Measurements from ENCODE around the gene MLST8. TPM values are rescaled to one million over a fixed set of nuclear protein-coding genes. Genes with fewer than 3 reads are reported as not detected.

Gene MLST8
- total RNA-seq, 4 donors from 2014 or later, result 61.0 to 95.6 (median 63.1) TPM

DNA sequence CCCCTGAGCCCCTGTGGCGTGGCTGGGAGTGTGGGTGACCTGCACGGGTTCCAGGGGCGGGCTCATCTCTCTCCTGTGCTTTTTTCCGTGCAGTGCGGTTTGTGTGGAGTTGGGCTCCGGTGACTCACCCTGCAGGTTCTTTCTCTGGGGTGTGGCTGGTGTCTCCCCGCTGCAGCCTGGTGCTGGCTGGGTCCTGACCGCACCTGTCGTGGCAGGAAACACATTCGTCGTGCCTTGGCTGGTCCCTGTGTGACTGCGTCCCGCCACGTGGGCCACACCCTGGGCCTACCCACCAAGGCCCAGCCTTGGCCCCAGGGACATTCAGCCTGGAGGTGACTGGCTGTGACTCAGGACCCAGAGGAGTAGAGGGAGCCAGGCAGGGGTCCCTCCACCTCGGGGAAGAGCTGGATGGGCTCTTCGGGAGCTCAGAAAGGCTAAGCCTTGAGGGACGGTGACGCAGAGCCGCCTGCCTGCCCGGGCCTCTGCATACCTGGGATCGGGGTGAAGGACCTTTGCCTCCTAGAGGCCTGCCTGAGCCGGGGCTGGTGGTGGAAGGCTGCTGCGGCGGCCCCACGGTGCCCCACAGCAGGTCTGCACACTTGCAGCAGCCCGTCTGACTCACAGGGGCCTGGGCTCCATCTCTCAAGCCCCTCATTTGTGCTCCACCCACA lies 41.9 kb upstream of the MLST8 start:
- WGBS, 2 donors, result 87 to 92% methylated on average over 6 to 18 of the region's 26 CpGs
- peaks cover 0 to 5% of the 10 kb centered on the region in 2 donors for H3K36me3 ChIP-seq
- H3K9me3 ChIP-seq, result no peaks in the 10 kb centered on the region
- intact Hi-C loops (cut with DNase I), result no loop called here
- no peak overlapping the region for H3K27ac ChIP-seq
- no peak overlapping the region for H3K4me3 ChIP-seq (replicated peaks in 1 of 3)
- H3K4me1 ChIP-seq, result peaks cover 4 to 21% of the 10 kb centered on the region in 2 donors
- H3K27me3 ChIP-seq, result no peaks in the 10 kb centered on the region
- no peak for DNase-seq
- TF ChIP-seq, protein P1, sequence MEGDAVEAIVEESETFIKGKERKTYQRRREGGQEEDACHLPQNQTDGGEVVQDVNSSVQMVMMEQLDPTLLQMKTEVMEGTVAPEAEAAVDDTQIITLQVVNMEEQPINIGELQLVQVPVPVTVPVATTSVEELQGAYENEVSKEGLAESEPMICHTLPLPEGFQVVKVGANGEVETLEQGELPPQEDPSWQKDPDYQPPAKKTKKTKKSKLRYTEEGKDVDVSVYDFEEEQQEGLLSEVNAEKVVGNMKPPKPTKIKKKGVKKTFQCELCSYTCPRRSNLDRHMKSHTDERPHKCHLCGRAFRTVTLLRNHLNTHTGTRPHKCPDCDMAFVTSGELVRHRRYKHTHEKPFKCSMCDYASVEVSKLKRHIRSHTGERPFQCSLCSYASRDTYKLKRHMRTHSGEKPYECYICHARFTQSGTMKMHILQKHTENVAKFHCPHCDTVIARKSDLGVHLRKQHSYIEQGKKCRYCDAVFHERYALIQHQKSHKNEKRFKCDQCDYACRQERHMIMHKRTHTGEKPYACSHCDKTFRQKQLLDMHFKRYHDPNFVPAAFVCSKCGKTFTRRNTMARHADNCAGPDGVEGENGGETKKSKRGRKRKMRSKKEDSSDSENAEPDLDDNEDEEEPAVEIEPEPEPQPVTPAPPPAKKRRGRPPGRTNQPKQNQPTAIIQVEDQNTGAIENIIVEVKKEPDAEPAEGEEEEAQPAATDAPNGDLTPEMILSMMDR (IDR thresholded peaks at IDR 0.05), result no peak
- no peak for TF ChIP-seq POLR2A (IDR thresholded peaks at IDR 0.05)

DNA sequence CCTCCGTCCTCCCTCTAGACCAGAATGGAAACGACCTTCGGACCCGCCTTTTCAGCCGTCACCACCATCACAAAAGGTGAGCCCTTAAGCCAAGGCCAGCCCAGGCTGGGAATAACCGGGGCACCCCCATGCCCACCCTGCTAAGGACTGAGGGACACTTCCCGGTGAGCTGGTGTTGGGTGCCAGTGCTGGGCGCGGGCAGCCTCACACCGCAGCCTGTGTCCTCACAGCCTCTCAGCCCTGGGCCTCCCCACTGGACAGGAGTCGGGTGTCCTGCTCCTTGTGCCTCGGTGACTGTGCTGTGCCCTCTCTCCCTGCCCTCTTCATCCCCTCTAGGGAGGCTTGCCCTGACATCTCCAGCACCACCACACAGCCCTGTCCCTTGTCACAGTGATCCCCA lies 39.4 kb upstream of the MLST8 start:
- no peak for DNase-seq
- Histone ChIP-seq H3K4me3 (replicated peaks in 1 of 3) (no peak overlapping the region), H3K9me3 (no peaks in the 10 kb centered on the region), H3K36me3 (peaks cover 0 to 5% of the 10 kb centered on the region in 2 donors), H3K4me1 (peaks cover 0 to under 1% of the 10 kb centered on the region in 2 donors), H3K27me3 (no peaks in the 10 kb centered on the region), H3K27ac (no peak overlapping the region)
- intact Hi-C loops (cut with DNase I), result no loop called here
- WGBS, 2 donors, result 96 to 97% methylated on average over 10 to 11 of the region's 12 CpGs
- TF ChIP-seq POLR2A (IDR thresholded peaks at IDR 0.05), result no peak
- TF ChIP-seq, protein P1 (IDR thresholded peaks at IDR 0.05), result no peak

DNA sequence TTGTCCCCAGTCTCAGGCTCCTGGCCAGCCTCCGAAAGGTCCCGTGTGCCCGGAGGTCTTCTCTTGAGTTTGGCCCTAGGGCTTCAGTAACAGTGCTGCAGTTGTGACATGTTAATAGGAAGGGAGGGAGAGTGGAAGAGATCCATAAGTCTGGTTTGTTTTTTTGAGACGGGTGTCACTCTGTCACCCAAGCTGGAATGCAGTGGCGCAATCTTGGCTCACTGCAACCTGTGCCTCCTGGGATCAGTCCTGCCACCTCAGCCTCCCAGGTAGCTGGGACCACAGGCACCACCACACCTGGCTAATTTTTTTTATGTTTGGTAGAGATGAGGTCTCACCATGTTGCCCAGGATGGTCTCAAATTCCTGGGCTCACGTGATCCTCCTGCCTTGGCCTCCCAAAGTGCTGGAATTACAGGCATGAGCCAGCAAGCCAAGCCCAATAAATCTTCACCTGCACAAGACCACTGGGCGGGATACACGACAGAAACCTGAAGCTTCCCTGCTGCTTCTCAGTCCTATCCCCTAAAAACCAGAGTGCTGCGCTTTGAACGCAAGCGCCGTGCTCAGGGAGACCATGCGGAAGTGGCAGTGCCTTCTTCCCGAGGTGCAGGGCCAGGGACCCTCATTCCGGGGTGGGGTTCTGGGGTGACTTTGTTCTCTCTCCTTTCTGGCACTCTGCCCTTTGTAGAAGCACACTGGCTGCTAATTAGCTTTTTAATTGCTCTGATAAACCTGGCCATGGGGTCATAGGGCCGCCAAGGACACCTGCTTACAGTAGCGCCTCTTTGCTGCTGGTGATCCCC lies 38.8 kb upstream of the MLST8 start:
- Histone ChIP-seq H3K36me3 (peaks cover 0 to 5% of the 10 kb centered on the region in 2 donors), H3K27ac (no peak overlapping the region), H3K9me3 (no peaks in the 10 kb centered on the region), H3K4me1 (no peaks in the 10 kb centered on the region), H3K4me3 (replicated peaks in 1 of 3) (no peak overlapping the region), H3K27me3 (no peaks in the 10 kb centered on the region)
- intact Hi-C loops (cut with DNase I), result no loop called here
- 95 to 96% methylated on average over 10 to 16 of the region's 17 CpGs for WGBS, 2 donors
- TF ChIP-seq, protein P1 (IDR thresholded peaks at IDR 0.05), result no peak
- no peak for TF ChIP-seq POLR2A (IDR thresholded peaks at IDR 0.05)
- no peak for DNase-seq

DNA sequence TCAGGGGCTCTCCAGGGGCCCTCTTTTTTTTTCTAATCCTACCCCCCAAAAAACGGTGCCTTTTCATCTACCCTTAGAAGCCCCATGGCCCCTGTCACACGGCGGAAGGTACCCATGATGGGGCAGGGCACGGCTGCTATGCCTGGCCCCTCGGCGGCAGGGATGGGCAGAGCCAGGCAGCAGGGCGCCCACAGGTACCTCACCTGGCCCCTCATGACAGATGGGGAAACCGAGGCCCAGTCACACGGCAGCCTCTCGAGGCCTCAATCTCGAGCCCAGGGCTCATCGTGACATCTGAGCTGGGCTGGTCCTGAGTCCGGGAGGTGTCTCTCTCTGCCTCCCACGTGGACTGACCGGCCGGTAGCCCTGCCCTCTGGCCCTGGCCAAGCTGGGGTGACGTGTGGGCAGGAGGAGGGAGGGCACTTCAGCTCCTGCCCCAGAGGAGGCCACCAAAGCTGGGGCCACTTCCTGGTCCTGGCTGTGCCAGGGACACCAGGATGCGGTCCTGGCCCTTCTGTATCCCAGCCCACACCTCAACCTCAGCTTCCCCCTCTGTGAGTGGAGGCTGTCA lies 38.1 kb upstream of the MLST8 start:
- TF ChIP-seq, protein P1 (IDR thresholded peaks at IDR 0.05), result no peak
- no peak for TF ChIP-seq POLR2A (IDR thresholded peaks at IDR 0.05)
- no peaks in the 10 kb centered on the region for H3K4me1 ChIP-seq
- no peaks in the 10 kb centered on the region for H3K27me3 ChIP-seq
- no peak overlapping the region for H3K27ac ChIP-seq
- 92 to 94% methylated on average over 15 to 16 of the region's 18 CpGs for WGBS, 2 donors
- peaks cover 0 to 10% of the 10 kb centered on the region in 2 donors for H3K36me3 ChIP-seq
- H3K9me3 ChIP-seq, result no peaks in the 10 kb centered on the region
- no peak overlapping the region for H3K4me3 ChIP-seq (replicated peaks in 1 of 3)
- intact Hi-C loops (cut with DNase I), result no loop called here
- no peak for DNase-seq

Measured in thyroid gland (tissue), 4 donors.